ENCODE results near the gene PIK3R2.

PIK3R2 gene

GRCh38 chr19:18131841-18132596, 20.9 kb upstream of the PIK3R2 start:
- H3K4me1 ChIP-seq (ENCODE audit: insufficient read depth, low read length, severe bottlenecking), result no peaks in the 10 kb centered on the region
- H3K4me2 ChIP-seq (ENCODE audit: low read length), result no peak overlapping the region
- H3K36me3 ChIP-seq (ENCODE audit: insufficient read depth, low read length), result peaks cover 73% of the 10 kb centered on the region
- H3K4me3 ChIP-seq (ENCODE audit: low read depth, low read length, poor library complexity, severe bottlenecking), result no peak overlapping the region
- no peak overlapping the region for H3K27ac ChIP-seq (ENCODE audit: low read depth, low read length, poor library complexity, severe bottlenecking)
- H4K20me1 ChIP-seq (ENCODE audit: insufficient read depth, low read length), result no peaks in the 10 kb centered on the region
- no peak overlapping the region for H2AFZ ChIP-seq (ENCODE audit: low read length)
- no peak overlapping the region for H3K9ac ChIP-seq (ENCODE audit: low read length)
- H3F3A ChIP-seq (ENCODE audit: insufficient read depth, low read length), result no peaks in the 10 kb centered on the region
- H3K9me2 ChIP-seq (ENCODE audit: low read depth, low read length), result no peaks in the 10 kb centered on the region
- H3K27me3 ChIP-seq (ENCODE audit: insufficient read depth, low read length), result no peaks in the 10 kb centered on the region
- TF ChIP-seq EZH2 (IDR thresholded peaks at IDR 0.05; ENCODE audit: borderline replicate concordance, low read length) (no peak), CTCF (IDR thresholded peaks at IDR 0.05; ENCODE audit: low read length) (no peak)
- H3K9me3 ChIP-seq (ENCODE audit: low read length), result no peaks in the 10 kb centered on the region
- no peaks in the 10 kb centered on the region for H3K79me2 ChIP-seq (ENCODE audit: insufficient read depth, low read length)

- Histone ChIP-seq H3K4me2 (ENCODE audit: low read length) (no peak overlapping the region), H3F3A (ENCODE audit: insufficient read depth, low read length) (no peaks in the 10 kb centered on the region), H3K36me3 (ENCODE audit: insufficient read depth, low read length) (peaks cover 70% of the 10 kb centered on the region), H4K20me1 (ENCODE audit: insufficient read depth, low read length) (no peaks in the 10 kb centered on the region), H3K4me1 (ENCODE audit: insufficient read depth, low read length, severe bottlenecking) (no peaks in the 10 kb centered on the region), H3K27me3 (ENCODE audit: insufficient read depth, low read length) (no peaks in the 10 kb centered on the region), H3K9me3 (ENCODE audit: low read length) (no peaks in the 10 kb centered on the region), H3K27ac (ENCODE audit: low read depth, low read length, poor library complexity, severe bottlenecking) (no peak overlapping the region), H2AFZ (ENCODE audit: low read length) (no peak overlapping the region), H3K4me3 (ENCODE audit: low read depth, low read length, poor library complexity, severe bottlenecking) (no peak overlapping the region), H3K79me2 (ENCODE audit: insufficient read depth, low read length) (no peaks in the 10 kb centered on the region), H3K9ac (ENCODE audit: low read length) (no peak overlapping the region), H3K9me2 (ENCODE audit: low read depth, low read length) (no peaks in the 10 kb centered on the region)
- no peak for TF ChIP-seq EZH2 (IDR thresholded peaks at IDR 0.05; ENCODE audit: borderline replicate concordance, low read length)
- no peak for TF ChIP-seq CTCF (IDR thresholded peaks at IDR 0.05; ENCODE audit: low read length)
Measured at GRCh38 chr19:18135712-18136584, 17.0 kb upstream of the PIK3R2 start.

GRCh38 chr19:18137242-18137641, 15.7 kb upstream of the PIK3R2 start:
- H3K27me3 ChIP-seq (ENCODE audit: insufficient read depth, low read length), result no peaks in the 10 kb centered on the region
- TF ChIP-seq EZH2 (IDR thresholded peaks at IDR 0.05; ENCODE audit: borderline replicate concordance, low read length) (no peak), CTCF (IDR thresholded peaks at IDR 0.05; ENCODE audit: low read length) (no peak)
- H2AFZ ChIP-seq (ENCODE audit: low read length), result no peak overlapping the region
- H3K9me3 ChIP-seq (ENCODE audit: low read length), result no peaks in the 10 kb centered on the region
- H3K27ac ChIP-seq (ENCODE audit: low read depth, low read length, poor library complexity, severe bottlenecking), result no peak overlapping the region
- H3K79me2 ChIP-seq (ENCODE audit: insufficient read depth, low read length), result no peaks in the 10 kb centered on the region
- H3K9me2 ChIP-seq (ENCODE audit: low read depth, low read length), result no peaks in the 10 kb centered on the region
- H4K20me1 ChIP-seq (ENCODE audit: insufficient read depth, low read length), result no peaks in the 10 kb centered on the region
- H3K4me3 ChIP-seq (ENCODE audit: low read depth, low read length, poor library complexity, severe bottlenecking), result no peak overlapping the region
- no peaks in the 10 kb centered on the region for H3F3A ChIP-seq (ENCODE audit: insufficient read depth, low read length)
- H3K9ac ChIP-seq (ENCODE audit: low read length), result no peak overlapping the region
- H3K36me3 ChIP-seq (ENCODE audit: insufficient read depth, low read length), result peaks cover 73% of the 10 kb centered on the region
- H3K4me2 ChIP-seq (ENCODE audit: low read length), result no peak overlapping the region
- no peaks in the 10 kb centered on the region for H3K4me1 ChIP-seq (ENCODE audit: insufficient read depth, low read length, severe bottlenecking)

All from OCI-LY1 (cell line).